Spleen (tissue), 7 donors: ENCODE data around the gene KRT25.

Source experiments
- CTCF ChIP-seq, 11 experiments: fragments of 200-600 bp in 7 of 11; fragments of 450-650 bp in 4 of 11; sonication (generic) in 4 of 11; IDR thresholded peaks in 8 of 11; conservative IDR thresholded peaks in 3 of 11; 1 replicate in 7 of 11; 2 replicates in 4 of 11; pipeline versions ENCODE4 v1.4.0 to v1.8.0; 2016 to 2021; ENCODE audit warnings: antibody characterized with exemption in 11 of 11, inconsistent platforms in 4 of 11, mild to moderate bottlenecking in 1 of 11
- POLR2A ChIP-seq, 3 donors: fragments of 450-650 bp; IDR thresholded peaks; one replicate each; pipeline ENCODE4 v1.5.1; 2017; ENCODE audit warnings: antibody characterized with exemption in 3 of 3, mild to moderate bottlenecking in 1 of 3
- POLR2AphosphoS5 ChIP-seq, 3 donors: sonication (generic); formaldehyde crosslinking; IDR thresholded peaks; one replicate each; pipeline ENCODE4 v1.5.1; 2017; ENCODE audit warnings: antibody characterized with exemption in 3 of 3
- donor health status: DM: no; HTN: no; CAD: no; lungs with moderate emphysema.
- donor health status: DM: no; HTN: no; CAD: no.
- donor health status: DM: no; HTN: no; CAD: no.

DNA sequence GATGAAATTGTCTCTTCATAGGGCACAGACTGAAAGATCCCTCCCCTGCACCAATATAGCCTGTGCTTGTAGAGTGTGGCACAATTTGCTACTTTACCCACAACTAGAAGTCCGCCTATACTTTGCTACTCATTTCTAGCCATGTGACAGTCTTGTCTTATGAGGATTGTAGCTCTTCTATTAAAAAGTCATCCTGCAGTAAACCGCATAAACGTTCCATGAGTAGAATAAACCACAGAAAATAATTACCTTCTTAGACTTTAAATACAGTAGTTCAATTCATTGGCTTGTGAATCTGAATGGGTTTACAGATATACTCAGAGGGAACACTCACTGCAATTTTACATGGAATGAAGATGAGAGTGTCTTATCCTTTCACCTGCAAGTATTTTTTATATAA is 22.8 kb upstream of the KRT25 start:
- no peak for TF ChIP-seq POLR2A (IDR thresholded peaks at IDR 0.05)
- TF ChIP-seq CTCF (IDR thresholded peaks at IDR 0.05 in 8 of 11, conservative IDR thresholded peaks at IDR 0.05 in 3 of 11), result no peak
- no peak for TF ChIP-seq POLR2AphosphoS5 (IDR thresholded peaks at IDR 0.05)
